ENCODE results near the gene WDFY4.

Gene WDFY4

DNA sequence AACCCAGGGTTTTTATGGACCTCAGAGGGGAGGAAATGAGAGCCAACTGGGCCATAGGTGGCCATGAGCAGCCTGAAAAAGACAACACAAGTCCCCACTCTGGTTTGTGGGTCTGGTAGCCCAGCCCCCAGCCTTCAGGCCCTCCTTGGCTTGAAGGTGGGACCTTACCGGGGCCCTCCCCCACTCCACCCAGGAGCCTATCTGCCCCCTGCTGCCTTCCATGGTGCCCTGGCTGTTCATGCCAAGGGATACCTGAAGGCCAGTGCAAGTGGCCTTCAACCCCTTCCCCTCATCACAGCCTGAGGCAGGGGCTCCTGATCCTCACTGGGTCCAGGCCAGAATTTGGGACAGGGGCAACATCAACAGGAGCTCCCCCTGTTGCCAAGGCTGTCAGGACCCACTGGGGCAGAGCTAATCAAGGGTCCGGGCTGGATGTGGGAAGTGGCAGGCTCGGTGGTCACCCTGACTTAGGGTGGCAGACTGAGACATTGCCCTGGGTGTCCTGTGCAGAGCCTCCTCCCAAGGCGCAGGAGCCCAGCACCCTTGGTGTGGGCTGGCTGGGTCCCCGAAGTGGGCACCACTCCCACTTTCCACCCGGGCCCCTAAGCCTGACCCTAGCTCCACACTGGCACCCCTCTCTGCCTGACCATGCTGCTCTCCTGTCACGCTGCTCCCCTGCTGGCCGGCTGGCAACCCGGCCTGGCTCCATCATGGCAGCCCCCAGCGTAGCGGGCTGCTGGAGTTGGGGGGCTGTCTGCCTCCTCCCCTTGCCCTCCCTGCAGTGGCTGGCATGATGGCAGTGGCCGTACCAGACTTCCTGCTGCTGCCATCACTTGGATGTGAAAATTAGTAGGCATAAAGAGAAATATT is 6.4 kb downstream of the WDFY4 start:
- TF ChIP-seq, protein P1, sequence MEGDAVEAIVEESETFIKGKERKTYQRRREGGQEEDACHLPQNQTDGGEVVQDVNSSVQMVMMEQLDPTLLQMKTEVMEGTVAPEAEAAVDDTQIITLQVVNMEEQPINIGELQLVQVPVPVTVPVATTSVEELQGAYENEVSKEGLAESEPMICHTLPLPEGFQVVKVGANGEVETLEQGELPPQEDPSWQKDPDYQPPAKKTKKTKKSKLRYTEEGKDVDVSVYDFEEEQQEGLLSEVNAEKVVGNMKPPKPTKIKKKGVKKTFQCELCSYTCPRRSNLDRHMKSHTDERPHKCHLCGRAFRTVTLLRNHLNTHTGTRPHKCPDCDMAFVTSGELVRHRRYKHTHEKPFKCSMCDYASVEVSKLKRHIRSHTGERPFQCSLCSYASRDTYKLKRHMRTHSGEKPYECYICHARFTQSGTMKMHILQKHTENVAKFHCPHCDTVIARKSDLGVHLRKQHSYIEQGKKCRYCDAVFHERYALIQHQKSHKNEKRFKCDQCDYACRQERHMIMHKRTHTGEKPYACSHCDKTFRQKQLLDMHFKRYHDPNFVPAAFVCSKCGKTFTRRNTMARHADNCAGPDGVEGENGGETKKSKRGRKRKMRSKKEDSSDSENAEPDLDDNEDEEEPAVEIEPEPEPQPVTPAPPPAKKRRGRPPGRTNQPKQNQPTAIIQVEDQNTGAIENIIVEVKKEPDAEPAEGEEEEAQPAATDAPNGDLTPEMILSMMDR (conservative IDR thresholded peaks at IDR 0.05; ENCODE audit: control insufficient read depth, insufficient read depth, low read depth, low read length), result no peak
- DNase-seq (ENCODE audit: low read depth), result no peak
- no peak overlapping the region for H3K4me3 ChIP-seq (ENCODE audit: control insufficient read depth, low read depth, low read length)

DNA sequence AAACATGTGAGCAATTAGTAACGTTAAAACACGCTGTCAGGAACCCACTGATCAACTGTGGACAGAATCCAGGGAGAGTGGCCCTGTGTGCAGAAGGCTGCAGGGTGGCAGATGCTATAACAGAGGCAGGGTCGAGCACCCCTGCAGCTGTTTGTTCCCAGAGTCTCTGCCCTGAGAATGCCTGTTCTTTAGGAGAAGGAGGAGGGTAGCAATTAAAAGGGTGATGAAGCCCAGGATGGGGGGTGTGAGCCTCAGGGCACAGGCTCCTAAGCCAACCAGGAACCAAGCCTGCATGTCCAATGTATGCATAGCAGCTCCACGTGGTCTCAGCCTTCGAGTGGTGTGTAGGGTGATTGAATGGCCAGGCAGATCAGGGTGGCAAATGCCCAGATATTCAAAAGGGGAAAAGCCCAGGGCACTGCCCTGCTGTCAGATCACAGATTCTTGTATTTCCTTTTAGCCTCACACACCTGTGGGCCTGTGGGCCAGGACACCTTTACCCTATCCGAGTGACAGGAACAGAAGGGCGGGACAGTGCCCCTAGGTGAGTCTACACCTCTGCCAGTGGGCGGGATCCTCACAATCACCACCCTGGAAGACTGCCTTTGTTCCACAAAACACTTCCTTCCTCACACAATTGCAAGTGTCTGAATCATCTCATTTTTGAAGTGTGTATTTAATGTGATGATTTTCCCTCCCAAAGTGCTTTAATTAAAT is 7.3 kb downstream of the WDFY4 start:
- no peak overlapping the region for H3K4me3 ChIP-seq (ENCODE audit: control insufficient read depth, low read depth, low read length)
- DNase-seq (ENCODE audit: low read depth), result no peak
- TF ChIP-seq, protein P1 (conservative IDR thresholded peaks at IDR 0.05; ENCODE audit: control insufficient read depth, insufficient read depth, low read depth, low read length), result no peak

- no peak for DNase-seq (ENCODE audit: low read depth)
- H3K4me3 ChIP-seq (ENCODE audit: control insufficient read depth, low read depth, low read length), result no peak overlapping the region
- TF ChIP-seq, protein P1 (conservative IDR thresholded peaks at IDR 0.05; ENCODE audit: control insufficient read depth, insufficient read depth, low read depth, low read length), result no peak
These were observed 8.1 kb downstream of the WDFY4 start for GRCh38 chr10:48692748-48693147.

GRCh38 chr10:48693206-48693605 is 8.5 kb downstream of the WDFY4 start:
- no peak for DNase-seq (ENCODE audit: low read depth)
- no peak overlapping the region for H3K4me3 ChIP-seq (ENCODE audit: control insufficient read depth, low read depth, low read length)
- TF ChIP-seq, protein P1 (conservative IDR thresholded peaks at IDR 0.05; ENCODE audit: control insufficient read depth, insufficient read depth, low read depth, low read length), result no peak

DNA sequence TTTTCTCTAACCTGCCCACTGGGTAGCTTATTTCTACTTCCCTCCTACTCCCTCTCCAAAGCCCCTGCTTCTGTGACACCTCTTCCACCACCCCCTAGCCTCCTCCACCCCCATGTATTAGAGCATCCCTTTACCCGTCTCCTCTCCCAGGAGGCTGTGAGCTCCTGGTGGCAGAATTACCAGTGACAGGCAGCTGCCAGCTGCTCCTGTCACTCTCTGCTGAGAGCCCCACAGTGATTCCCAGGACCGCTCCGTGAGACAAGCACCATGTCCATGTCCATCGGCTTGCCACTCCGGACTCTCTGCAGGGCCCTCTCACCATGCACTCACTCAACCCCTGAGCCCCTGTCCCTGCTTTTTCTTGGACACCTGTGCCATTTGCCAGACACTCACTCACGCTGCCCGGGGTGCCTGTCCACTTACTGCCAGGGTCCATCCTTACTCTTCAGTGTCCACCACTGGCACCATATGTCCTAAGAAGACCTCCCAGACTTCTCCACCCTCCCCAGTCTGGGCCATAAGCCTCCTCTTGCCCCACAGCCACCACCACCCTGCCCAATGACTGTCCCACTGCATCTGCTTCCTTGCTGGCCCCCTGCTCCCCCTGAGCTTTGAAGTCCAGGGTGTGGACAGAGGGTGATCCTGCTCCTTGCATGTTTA is 9.8 kb downstream of the WDFY4 start:
- no peak overlapping the region for H3K4me3 ChIP-seq (ENCODE audit: control insufficient read depth, low read depth, low read length)
- TF ChIP-seq, protein P1 (conservative IDR thresholded peaks at IDR 0.05; ENCODE audit: control insufficient read depth, insufficient read depth, low read depth, low read length), result no peak
- no peak for DNase-seq (ENCODE audit: low read depth)

DNA sequence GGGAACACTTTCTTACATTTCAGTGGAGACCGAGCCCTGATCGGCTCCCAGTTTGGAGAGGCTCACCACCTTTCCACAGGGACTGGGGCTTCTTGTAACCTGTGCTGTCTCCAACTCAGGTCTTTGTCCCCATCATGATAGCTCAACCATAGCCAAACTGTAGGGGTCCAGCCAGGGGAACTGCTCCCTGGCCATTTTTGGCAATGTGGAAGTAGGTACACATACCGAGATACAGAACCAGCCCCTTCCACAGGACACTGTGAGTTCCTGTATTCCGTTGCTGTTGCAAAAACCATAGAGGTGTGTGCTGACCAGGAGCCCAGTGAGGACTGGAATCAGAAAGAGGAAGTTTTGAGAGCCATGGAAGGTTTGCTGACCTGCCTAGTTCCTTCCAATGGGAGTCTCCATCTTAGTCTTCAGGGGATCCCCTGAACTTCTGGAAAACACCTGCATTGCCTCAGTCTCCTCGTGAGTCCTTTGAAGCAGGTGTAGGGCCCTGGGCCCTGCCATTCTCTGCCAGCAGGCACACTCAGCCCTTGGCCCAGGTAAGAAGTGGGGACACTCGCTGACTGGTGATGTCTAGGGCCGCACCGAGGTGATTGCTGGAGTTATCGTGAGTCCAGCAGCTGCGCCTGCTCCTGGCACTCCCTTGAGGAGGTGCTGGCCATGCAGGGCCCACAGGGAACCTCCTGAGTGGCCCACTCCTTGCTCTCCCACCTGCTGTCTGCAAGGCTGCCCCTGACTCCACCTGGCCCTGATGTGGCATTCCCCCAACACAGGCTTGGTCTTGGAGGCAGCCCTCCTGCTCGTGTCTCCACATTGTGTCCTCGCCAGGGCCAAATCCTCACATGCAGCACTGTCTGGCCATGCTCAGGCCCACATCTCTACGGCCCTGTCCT is 11.2 kb downstream of the WDFY4 start:
- TF ChIP-seq, protein P1 (conservative IDR thresholded peaks at IDR 0.05; ENCODE audit: control insufficient read depth, insufficient read depth, low read depth, low read length), result no peak
- no peak overlapping the region for H3K4me3 ChIP-seq (ENCODE audit: control insufficient read depth, low read depth, low read length)
- no peak for DNase-seq (ENCODE audit: low read depth)

Measured in fibroblast of mammary gland (primary cell).